Esophagus muscularis mucosa (tissue), 4 donors: ENCODE data around the gene IQCM. TPM values are rescaled to one million over a fixed set of nuclear protein-coding genes. Genes with fewer than 3 reads are reported as not detected.
"Not testable (repeated sequence)": the region's sequence is repeated elsewhere in the genome, so short reads cannot be mapped to it uniquely, and the experiment has no call there.

Experiments used
- DNase-seq: peaks from one replicate; pipeline ENCODE4 v3.0.0-alpha.2; 2017; ENCODE audit errors: extremely low spot score
- H3K27ac ChIP-seq, 4 donors: fragments of 200-600 bp; sonication (generic); replicated peaks in 1 of 4; 1 replicate in 3 of 4; 2 replicates in 1 of 4; pipeline ENCODE4 v1.5.1; 2016 to 2019; ENCODE audit warnings: mild to moderate bottlenecking in 1 of 4
- H3K27me3 ChIP-seq, 4 donors: fragments of 200-600 bp; sonication (generic); one replicate each; pipeline versions ENCODE4 v1.5.1 to v1.6.0; 2016 to 2019
- H3K36me3 ChIP-seq, 4 donors: fragments of 200-600 bp; sonication (generic); one replicate each; pipeline ENCODE4 v1.5.1; 2016 to 2019
- H3K4me1 ChIP-seq, 4 donors: fragments of 200-600 bp; sonication (generic); one replicate each; pipeline ENCODE4 v1.5.1; 2016 to 2019
- H3K4me3 ChIP-seq, 4 donors: fragments of 200-600 bp; sonication (generic); 1 replicate in 2 of 4; 2 replicates in 2 of 4; pipeline ENCODE4 v1.5.1; 2016 to 2019; ENCODE audit warnings: mild to moderate bottlenecking in 4 of 4, moderate library complexity in 1 of 4
- H3K9me3 ChIP-seq, 4 donors: fragments of 200-600 bp; sonication (generic); 1 replicate in 3 of 4; 2 replicates in 1 of 4; pipeline ENCODE4 v1.5.1; 2016 to 2019
- EP300 ChIP-seq: sonication (generic); formaldehyde crosslinking; IDR thresholded peaks from one replicate; pipeline ENCODE4 v1.6.1; 2017; ENCODE audit warnings: antibody characterized with exemption
- POLR2A ChIP-seq: fragments of 450-650 bp; IDR thresholded peaks from one replicate; pipeline ENCODE4 v1.6.1; 2017; ENCODE audit warnings: antibody characterized with exemption, moderate library complexity, mild to moderate bottlenecking, low read depth
- POLR2AphosphoS5 ChIP-seq, 2 donors: sonication (generic); formaldehyde crosslinking; IDR thresholded peaks; one replicate each; pipeline ENCODE4 v1.6.1; 2017; ENCODE audit warnings: antibody characterized with exemption in 2 of 2
- WGBS: methylation state at CpG from one replicate; pipeline ENCODE4 v1.1.5; 2018; 5-methylcytosine and 5-hydroxymethylcytosine counted together
- intact Hi-C: fragments of 100-400 bp; cut with DNase I; formaldehyde crosslinking; loops from one replicate; pipeline ENCODE4 v1.15.1; 2023
- total RNA-seq, 4 donors: library from RNA; depleted of rRNA; stranded (reverse); fragments of >200 nt; gene quantifications; one replicate each; pipeline versions ENCODE4 v1.1.0 to v1.2.1, GENCODE V29; 2016
- TF ChIP-seq, protein P1 (sequence below), 3 experiments: fragments of 200-600 bp in 2 of 3; fragments of 450-650 bp in 1 of 3; sonication (generic) in 2 of 3; IDR thresholded peaks; one replicate each; pipeline ENCODE4 v1.5.1; 2017 to 2019; ENCODE audit warnings: antibody characterized with exemption in 3 of 3, mild to moderate bottlenecking in 2 of 3, moderate library complexity in 1 of 3

The IQCM gene
- total RNA-seq, 4 donors from 2014 or later, result not detected

DNA sequence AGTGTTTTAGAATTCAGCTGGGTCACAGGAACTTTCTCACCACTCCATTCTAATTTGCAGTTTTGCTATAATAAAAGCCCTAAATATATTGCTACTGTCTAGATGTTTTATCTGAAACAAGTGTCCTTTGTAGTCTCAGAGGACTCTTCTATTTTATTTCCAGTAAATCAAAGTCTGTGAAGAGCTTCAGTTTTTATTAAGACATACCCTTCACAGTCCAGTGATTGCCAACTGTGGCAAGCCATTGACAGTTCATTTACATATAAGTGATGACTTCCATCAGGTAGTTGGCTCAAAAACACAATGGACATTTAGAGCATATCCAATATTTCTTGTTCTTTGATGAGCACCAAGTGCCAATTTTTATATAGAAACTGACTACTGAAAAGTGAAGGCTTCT is 466.1 kb downstream of the IQCM start:
- Histone ChIP-seq H3K27ac (no peak overlapping the region), H3K4me1 (no peaks in the 10 kb centered on the region), H3K9me3 (peaks cover 0 to 7% (median 3%) of the 10 kb centered on the region in 4 donors), H3K27me3 (no peaks in the 10 kb centered on the region), H3K4me3 (no peak overlapping the region), H3K36me3 (no peaks in the 10 kb centered on the region)
- intact Hi-C loops, result no loop called here
- TF ChIP-seq EP300 (no peak), POLR2AphosphoS5 (IDR thresholded peaks at IDR 0.05) (no peak), POLR2A (no peak)
- TF ChIP-seq, protein P1, sequence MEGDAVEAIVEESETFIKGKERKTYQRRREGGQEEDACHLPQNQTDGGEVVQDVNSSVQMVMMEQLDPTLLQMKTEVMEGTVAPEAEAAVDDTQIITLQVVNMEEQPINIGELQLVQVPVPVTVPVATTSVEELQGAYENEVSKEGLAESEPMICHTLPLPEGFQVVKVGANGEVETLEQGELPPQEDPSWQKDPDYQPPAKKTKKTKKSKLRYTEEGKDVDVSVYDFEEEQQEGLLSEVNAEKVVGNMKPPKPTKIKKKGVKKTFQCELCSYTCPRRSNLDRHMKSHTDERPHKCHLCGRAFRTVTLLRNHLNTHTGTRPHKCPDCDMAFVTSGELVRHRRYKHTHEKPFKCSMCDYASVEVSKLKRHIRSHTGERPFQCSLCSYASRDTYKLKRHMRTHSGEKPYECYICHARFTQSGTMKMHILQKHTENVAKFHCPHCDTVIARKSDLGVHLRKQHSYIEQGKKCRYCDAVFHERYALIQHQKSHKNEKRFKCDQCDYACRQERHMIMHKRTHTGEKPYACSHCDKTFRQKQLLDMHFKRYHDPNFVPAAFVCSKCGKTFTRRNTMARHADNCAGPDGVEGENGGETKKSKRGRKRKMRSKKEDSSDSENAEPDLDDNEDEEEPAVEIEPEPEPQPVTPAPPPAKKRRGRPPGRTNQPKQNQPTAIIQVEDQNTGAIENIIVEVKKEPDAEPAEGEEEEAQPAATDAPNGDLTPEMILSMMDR (IDR thresholded peaks at IDR 0.05), result no peak
- DNase-seq, result no peak

DNA sequence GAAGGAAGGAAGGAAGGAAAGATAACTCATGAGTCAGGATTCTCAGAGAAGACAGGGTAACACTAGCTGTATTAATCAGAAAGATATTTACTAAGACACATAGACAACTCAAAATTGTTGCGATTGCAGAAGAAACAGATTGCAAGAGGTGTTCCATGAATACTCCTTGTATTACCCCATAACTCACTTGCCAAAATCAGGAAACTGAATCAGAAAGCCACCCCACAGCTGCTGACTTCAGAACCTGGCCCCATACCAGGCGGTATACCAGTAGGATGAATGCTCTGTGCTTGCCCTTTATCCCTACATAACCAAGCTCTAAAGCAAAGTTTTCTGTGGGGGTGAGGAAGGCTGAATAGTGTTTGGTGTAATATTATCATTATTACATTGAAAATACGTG is 468.5 kb downstream of the IQCM start:
- H3K27ac ChIP-seq, result no peak overlapping the region
- H3K36me3 ChIP-seq, result no peaks in the 10 kb centered on the region
- no peak overlapping the region for H3K4me3 ChIP-seq
- WGBS, result 87% methylated on average over 3 of the region's 3 CpGs
- no peaks in the 10 kb centered on the region for H3K27me3 ChIP-seq
- DNase-seq, result no peak
- intact Hi-C loops, result no loop called here
- TF ChIP-seq, protein P1 (IDR thresholded peaks at IDR 0.05), result no peak
- no peak for TF ChIP-seq EP300
- TF ChIP-seq POLR2AphosphoS5 (IDR thresholded peaks at IDR 0.05), result no peak
- no peak for TF ChIP-seq POLR2A
- H3K4me1 ChIP-seq, result no peaks in the 10 kb centered on the region
- H3K9me3 ChIP-seq, result no peaks in the 10 kb centered on the region

DNA sequence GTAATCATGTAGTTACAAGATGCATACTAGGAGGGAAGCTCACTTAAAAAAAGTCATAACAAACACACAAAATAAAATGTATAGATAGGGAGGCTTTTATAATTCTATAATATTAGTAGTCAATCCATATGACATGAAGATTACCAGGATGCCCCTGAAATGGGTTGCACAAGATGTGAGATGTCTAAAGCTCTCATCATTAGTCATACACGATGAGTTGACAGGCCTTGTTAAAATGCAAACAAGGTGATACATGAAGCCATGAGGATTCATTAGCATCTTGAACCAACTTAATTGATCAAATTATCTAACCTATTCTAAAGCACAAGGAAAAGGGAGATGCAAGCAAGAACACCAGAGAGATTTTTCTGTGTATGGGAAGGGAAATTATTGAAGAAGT is 470.2 kb downstream of the IQCM start:
- intact Hi-C loops, result no loop called here
- H3K27me3 ChIP-seq, result no peaks in the 10 kb centered on the region
- H3K27ac ChIP-seq, result no peak overlapping the region
- no peak overlapping the region for H3K4me3 ChIP-seq
- TF ChIP-seq POLR2AphosphoS5 (IDR thresholded peaks at IDR 0.05), result no peak
- no peak for TF ChIP-seq POLR2A
- TF ChIP-seq, protein P1 (IDR thresholded peaks at IDR 0.05), result no peak
- no peak for TF ChIP-seq EP300
- no peaks in the 10 kb centered on the region for H3K9me3 ChIP-seq
- 83% methylated on average over 1 of the region's 1 CpG for WGBS
- H3K36me3 ChIP-seq, result no peaks in the 10 kb centered on the region
- no peaks in the 10 kb centered on the region for H3K4me1 ChIP-seq
- no peak for DNase-seq

DNA sequence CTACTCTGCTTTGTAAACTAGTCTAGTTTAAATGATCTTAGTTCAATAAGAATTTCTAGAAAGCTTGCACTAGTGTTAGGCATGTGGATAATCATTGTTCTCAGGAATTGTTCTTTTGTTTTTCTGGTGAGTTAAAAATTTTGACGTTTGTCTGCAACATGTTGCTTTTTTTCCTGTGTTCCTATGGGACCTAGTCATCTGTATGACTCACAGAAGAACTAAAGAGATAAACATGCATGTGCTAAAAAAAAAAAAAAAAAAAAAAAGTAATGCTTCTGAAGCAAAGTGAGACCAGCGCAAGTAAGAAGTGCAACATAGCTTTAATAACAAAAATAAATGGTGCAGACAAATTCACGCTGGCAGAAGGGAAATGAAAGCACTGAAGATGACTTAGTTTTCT is 471.2 kb downstream of the IQCM start:
- Histone ChIP-seq H3K27ac (no peak overlapping the region), H3K4me3 (no peak overlapping the region), H3K4me1 (no peaks in the 10 kb centered on the region), H3K36me3 (no peaks in the 10 kb centered on the region), H3K9me3 (no peaks in the 10 kb centered on the region), H3K27me3 (no peaks in the 10 kb centered on the region)
- intact Hi-C loops, result no loop called here
- TF ChIP-seq, protein P1 (IDR thresholded peaks at IDR 0.05), result no peak
- TF ChIP-seq POLR2AphosphoS5 (IDR thresholded peaks at IDR 0.05) (no peak), POLR2A (no peak), EP300 (no peak)
- DNase-seq, result no peak
- WGBS, result 70% methylated on average over 3 of the region's 3 CpGs

DNA sequence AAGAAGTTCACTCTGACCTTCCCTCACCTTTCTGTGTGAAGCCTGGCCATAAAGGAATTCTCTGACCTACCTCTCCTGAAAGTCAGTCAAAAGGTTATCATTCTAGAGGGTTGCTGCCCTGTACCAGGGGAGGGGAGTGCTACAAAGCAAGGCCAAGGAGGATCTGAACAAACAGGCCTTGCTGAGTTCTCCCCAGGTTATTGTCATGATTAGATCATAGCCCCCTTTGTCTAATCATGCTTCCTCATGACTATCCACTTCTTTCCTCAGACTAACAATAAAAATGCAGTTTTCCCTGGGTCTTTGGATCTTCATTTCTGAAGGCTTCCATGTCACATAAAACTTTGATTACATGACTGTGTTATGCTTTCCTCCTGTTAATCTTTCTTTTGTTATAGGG is 472.0 kb downstream of the IQCM start:
- intact Hi-C loops, result no loop called here
- no peak overlapping the region for H3K27ac ChIP-seq
- no peak overlapping the region for H3K4me3 ChIP-seq
- H3K9me3 ChIP-seq, result no peaks in the 10 kb centered on the region
- no peaks in the 10 kb centered on the region for H3K27me3 ChIP-seq
- H3K4me1 ChIP-seq, result no peaks in the 10 kb centered on the region
- H3K36me3 ChIP-seq, result no peaks in the 10 kb centered on the region
- TF ChIP-seq POLR2AphosphoS5 (IDR thresholded peaks at IDR 0.05), result no peak
- TF ChIP-seq EP300, result no peak
- no peak for TF ChIP-seq POLR2A
- TF ChIP-seq, protein P1 (IDR thresholded peaks at IDR 0.05), result no peak
- no peak for DNase-seq

DNA sequence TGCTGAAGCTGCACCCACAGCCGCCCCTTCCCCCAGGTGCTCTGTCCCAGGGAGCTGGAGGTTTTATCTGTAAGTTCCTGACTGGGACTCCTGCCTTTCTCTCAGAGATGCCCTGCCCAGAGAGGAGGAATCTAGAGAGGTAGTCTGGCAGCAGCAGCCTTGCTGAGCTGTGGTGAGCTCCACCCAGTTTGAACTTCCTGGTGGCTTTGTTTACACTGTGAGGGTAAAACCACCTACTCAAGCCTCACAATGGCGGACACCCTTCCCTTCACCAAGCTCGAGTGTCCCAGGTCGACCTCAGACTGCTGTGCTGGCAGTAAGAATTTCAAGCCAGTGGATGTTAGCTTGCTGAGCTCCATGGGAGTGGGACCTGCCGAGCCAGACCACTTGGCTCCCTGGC is 474.5 kb downstream of the IQCM start:
- H3K27ac ChIP-seq, H3K36me3 ChIP-seq, H3K4me3 ChIP-seq, H3K27me3 ChIP-seq, DNase-seq, H3K9me3 ChIP-seq, H3K4me1 ChIP-seq, intact Hi-C loops: not testable (repeated sequence)
- WGBS, result 80% methylated on average over 4 of the region's 5 CpGs
